HepG2 (cell line): ENCODE results near the gene PAK3. TPM values are rescaled to one million over a fixed set of nuclear protein-coding genes. Genes with fewer than 3 reads are reported as not detected.

ENCODE experiments used
- ATAC-seq: fragments of 200-7000 bp; cut with Tn5 transposase; 3 replicates; pipeline ENCODE4 v1.9.1; 2020; ENCODE audit warnings: mild to moderate bottlenecking, moderate library complexity
- BruUV-seq: library from RNA; stranded (reverse); fragments of 400-500 nt; replicated peaks from 2 replicates; lab custom pipeline; 2021; lab: Mats Ljungman, UMichigan
- CTCF ChIA-PET: fragments of 300-600 bp; formaldehyde crosslinking; extraction: SDS; loops from one replicate; lab custom pipeline; 2021; ENCODE audit warnings: low total read pairs, inconsistent platforms, low intra/inter-chr PET ratio; lab: Yijun Ruan, JAX
- POLR2A ChIA-PET: fragments of 350-600 bp; sonication (Branson Sonifier 250); formaldehyde crosslinking; loops from one replicate; lab custom pipeline; 2020; ENCODE audit warnings: antibody characterized with exemption, inconsistent platforms; lab: Yijun Ruan, JAX
- DNase-seq: peaks from one replicate; pipeline ENCODE4 v3.0.0-alpha.2; 2015; ENCODE audit warnings: low spot score
- FAIRE-seq: peaks from 3 replicates; lab custom pipeline; 2011; peaks lifted over from hg19 to GRCh38; lab: Jason Lieb, UNC
- H2AFZ ChIP-seq: one replicate; pipeline ENCODE4 v1.6.1; 2011; ENCODE audit warnings: low read length, inconsistent platforms
- H3K27ac ChIP-seq: fragments of 300-600 bp; 3 replicates; pipeline ENCODE4 v1.8.0; 2011; ENCODE audit warnings: mixed run types, mild to moderate bottlenecking, mixed read lengths, low read length, inconsistent platforms; ENCODE audit not compliant: insufficient read depth; ENCODE audit errors: extremely low read length
- H3K27me3 ChIP-seq, 2 experiments: fragments of 200-600 bp in 1 of 2; 2 replicates in 1 of 2; 3 replicates in 1 of 2; pipeline versions ENCODE4 v1.6.0 to v1.8.0; 2011; ENCODE audit warnings: low read length in 2 of 2, mild to moderate bottlenecking in 2 of 2, moderate library complexity in 2 of 2, inconsistent platforms in 1 of 2; ENCODE audit not compliant: insufficient read depth in 2 of 2, control insufficient read depth in 1 of 2
- H3K36me3 ChIP-seq, 2 experiments: fragments of 200-600 bp in 1 of 2; replicated peaks in 1 of 2; 2 replicates in 1 of 2; 3 replicates in 1 of 2; pipeline versions ENCODE4 v1.5.1 to v1.8.0; 2011; ENCODE audit warnings: low read length in 2 of 2, inconsistent platforms in 1 of 2; ENCODE audit not compliant: insufficient read depth in 2 of 2, control insufficient read depth in 1 of 2
- H3K4me1 ChIP-seq: 2 replicates; pipeline ENCODE4 v1.5.1; 2012; ENCODE audit warnings: low read length, inconsistent platforms; ENCODE audit not compliant: insufficient read depth
- H3K4me2 ChIP-seq: 2 replicates; pipeline ENCODE4 v1.6.0; 2011; ENCODE audit warnings: low read depth, low read length, inconsistent platforms
- H3K4me3 ChIP-seq, 3 experiments: fragments of 200-600 bp in 1 of 3; sonication (generic), shearing (Covaris generic) in 1 of 3; replicated peaks in 1 of 3; 2 replicates each; pipeline ENCODE4 v1.5.1; 2011 to 2016; ENCODE audit warnings: low read length in 3 of 3, inconsistent platforms in 2 of 3, low read depth in 2 of 3, mild to moderate bottlenecking in 2 of 3, control low read depth in 1 of 3, mixed read lengths in 1 of 3; ENCODE audit not compliant: insufficient read depth in 1 of 3
- H3K79me2 ChIP-seq: one replicate; pipeline ENCODE4 v1.6.1; 2011; ENCODE audit warnings: low read length, inconsistent platforms; ENCODE audit not compliant: insufficient read depth
- H3K9ac ChIP-seq: 2 replicates; pipeline ENCODE4 v1.6.0; 2011; ENCODE audit warnings: mild to moderate bottlenecking, low read depth, low read length, inconsistent platforms; ENCODE audit not compliant: insufficient read depth
- H3K9me3 ChIP-seq: 2 replicates; pipeline ENCODE4 v1.5.1; 2012; ENCODE audit warnings: mild to moderate bottlenecking, low read length
- H4K20me1 ChIP-seq: 2 replicates; pipeline ENCODE4 v1.6.0; 2011; ENCODE audit warnings: inconsistent platforms, mild to moderate bottlenecking, low read length, moderate library complexity; ENCODE audit not compliant: insufficient read depth
- AGO2 ChIP-seq: fragments of 200-400 bp; formaldehyde crosslinking; optimal IDR thresholded peaks from 2 replicates; pipeline ENCODE3; 2017; ENCODE audit warnings: mild to moderate bottlenecking, low read depth, low read length, moderate library complexity
- FOXO4 ChIP-seq: sonication (generic); formaldehyde crosslinking; conservative IDR thresholded peaks from 2 replicates; pipeline ENCODE4 v1.8.1; 2023; ENCODE audit warnings: missing genetic modification reagents
- ZGPAT ChIP-seq: IDR thresholded peaks from 2 replicates; pipeline ENCODE4 v1.6.1; 2016; ENCODE audit warnings: mild to moderate bottlenecking
- ZNF513 ChIP-seq: sonication (generic); formaldehyde crosslinking; conservative IDR thresholded peaks from 2 replicates; pipeline ENCODE4 v1.5.0; 2020; ENCODE audit warnings: missing genetic modification reagents
- in situ Hi-C: cut with HindIII; loops from 2 replicates; pipeline ENCODE4 v1.10.0; 2017; ENCODE audit warnings: low pct_unique_long_range_greater_than_20kb; ENCODE audit not compliant: extremely low pct_ligation_motif_present
- intact Hi-C: fragments of 100-400 bp; cut with micrococcal nuclease; formaldehyde crosslinking; loops from one replicate; pipeline ENCODE4 v1.10.0; 2022; ENCODE audit not compliant: unreplicated experiment
- polyA plus RNA-seq, 8 experiments: library from polyadenylated mRNA; depleted of rRNA in 3 of 8; stranded (reverse) in 7 of 8; unstranded in 1 of 8; fragments of >200 nt; fragmentation: Illumina TruSeq in 4 of 8; extraction: Trizol in 4 of 8; gene quantifications; 2 replicates each; pipeline versions ENCODE4 v1.2.1 to v1.2.3, GENCODE V29; 2011 to 2016; ENCODE audit warnings: low read depth in 4 of 8, missing spikeins in 1 of 8, mixed read lengths in 1 of 8; ENCODE audit not compliant: insufficient read depth in 1 of 8
- total RNA-seq, 5 experiments: library from RNA; depleted of rRNA; stranded (reverse); fragments of >200 nt; fragmentation: Illumina TruSeq; extraction: Trizol; gene quantifications; 2 replicates each; pipeline ENCODE4 v1.2.3, GENCODE V29; 2016; ENCODE audit warnings: low read depth in 1 of 5

The PAK3 gene
- total and polyA plus RNA-seq, 2 of the 13 experiments (the other 11 are each of a cell fraction or from before 2014, with no cell fraction given), result not detected

GRCh38 chrX:111052478-111052877, 43.5 kb upstream of the PAK3 start:
- Histone ChIP-seq H3K36me3 (no peaks in the 10 kb centered on the region), H3K4me1 (no peaks in the 10 kb centered on the region), H4K20me1 (no peaks in the 10 kb centered on the region), H3K27ac (no peak overlapping the region), H3K27me3 (no peaks in the 10 kb centered on the region), H3K4me2 (no peak overlapping the region), H3K79me2 (no peaks in the 10 kb centered on the region), H3K9me3 (no peaks in the 10 kb centered on the region), H3K4me3 (no peak overlapping the region), H3K9ac (no peak overlapping the region), H2AFZ (no peak overlapping the region)
- CTCF ChIA-PET, result no interaction called here
- intact Hi-C loops, result no loop called here
- BruUV-seq, result no TSS peak
- in situ Hi-C loops, result no loop called here
- DNase-seq, result no peak
- POLR2A ChIA-PET, result no interaction called here
- no peak for FAIRE-seq
- ATAC-seq, result no peak
- TF ChIP-seq ZGPAT, result no peak
- no peak for TF ChIP-seq ZNF513 (CRISPR knock-in tag)
- no peak for TF ChIP-seq FOXO4 (CRISPR knock-in tag)
- TF ChIP-seq AGO2, result no peak
